ENCODE measurements around the gene DNAJC6.

GRCh38 chr1:65267271-65267670 is 42.1 kb upstream of the DNAJC6 start:
- TF ChIP-seq TAF1 (IDR thresholded peaks at IDR 0.05; ENCODE audit: borderline replicate concordance, low read depth, low read length) = no peak
- TF ChIP-seq POLR2A (IDR thresholded peaks at IDR 0.05; ENCODE audit: low read depth, low read length) = no peak
